Cardiac muscle cell (in vitro differentiated cells and primary cell): Measurements from ENCODE around the gene HMCN1. TPM values are rescaled to one million over a fixed set of nuclear protein-coding genes. Genes with fewer than 3 reads are reported as not detected.
A peak's percentile ranks its signal among the peaks of the same experiment; 100 is the strongest.
"Not testable (repeated sequence)": the region's sequence is repeated elsewhere in the genome, so short reads cannot be mapped to it uniquely, and the experiment has no call there.

ENCODE experiments used
- DNase-seq, 2 donors: peaks; one replicate each; pipeline versions ENCODE4 v3.0.0 to v3.0.0-alpha.2; 2010 to 2017; ENCODE audit warnings: low read depth in 1 of 2, low spot score in 1 of 2
- H3K27ac ChIP-seq: fragments of 200-600 bp; sonication (generic); 2 replicates; pipeline ENCODE4 v1.5.1; 2016
- H3K27me3 ChIP-seq: fragments of 200-600 bp; sonication (generic); 2 replicates; pipeline ENCODE4 v1.6.0; 2016; ENCODE audit warnings: control low read depth
- H3K36me3 ChIP-seq: fragments of 200-600 bp; sonication (generic); 2 replicates; pipeline ENCODE4 v1.5.1; 2016; ENCODE audit warnings: control low read depth
- H3K4me1 ChIP-seq: fragments of 200-600 bp; sonication (generic); 2 replicates; pipeline ENCODE4 v1.8.1; 2017; ENCODE audit warnings: low read depth, mild to moderate bottlenecking, mixed run types
- H3K4me3 ChIP-seq: fragments of 200-600 bp; sonication (generic); 2 replicates; pipeline ENCODE4 v1.5.1; 2016; ENCODE audit warnings: mild to moderate bottlenecking
- H3K9me3 ChIP-seq: fragments of 200-600 bp; sonication (generic); 2 replicates; pipeline ENCODE4 v1.5.1; 2017; ENCODE audit warnings: low read depth, mild to moderate bottlenecking, control low read depth
- polyA plus RNA-seq: library from polyadenylated mRNA; unstranded; fragments of >200 nt; fragmentation: Nextera tagmentation; extraction: Ambion mirVana; gene quantifications from 2 replicates; pipeline ENCODE4 v1.2.1, GENCODE V29; 2016
- total RNA-seq: library from RNA; depleted of rRNA; stranded (reverse); fragments of >200 nt; gene quantifications from 2 replicates; pipeline ENCODE4 v1.2.3, GENCODE V29; 2016
- TF ChIP-seq, protein P1 (sequence below): IDR thresholded peaks from 2 replicates; pipeline ENCODE4 v1.5.1; 2012; ENCODE audit warnings: low read depth, mild to moderate bottlenecking, low read length

HMCN1 gene
- total and polyA plus RNA-seq, 2 experiments from 2014 or later, result 4.9 to 28.5 TPM

DNA sequence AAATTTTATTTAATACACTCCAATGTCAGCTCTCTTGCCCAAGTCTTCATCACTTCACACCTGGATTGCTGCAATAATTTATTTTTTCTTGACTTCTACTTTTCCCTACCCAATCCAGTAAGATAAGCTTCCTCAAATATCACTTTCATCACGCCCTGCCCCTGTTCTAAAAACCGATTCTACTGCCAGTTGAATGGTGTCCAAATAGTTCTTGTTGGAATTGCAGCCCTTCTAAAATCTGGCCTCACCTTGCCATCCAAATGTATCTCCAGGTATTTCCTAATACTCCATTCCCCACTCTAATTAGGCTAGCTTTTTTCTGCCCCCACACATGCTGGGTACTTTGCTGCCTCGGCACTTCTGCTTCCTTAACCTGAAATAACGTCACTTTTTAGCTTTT lies 152.5 kb downstream of the HMCN1 start:
- H3K27ac ChIP-seq, result no peak overlapping the region
- no peaks in the 10 kb centered on the region for H3K27me3 ChIP-seq
- no peaks in the 10 kb centered on the region for H3K36me3 ChIP-seq
- TF ChIP-seq, protein P1, sequence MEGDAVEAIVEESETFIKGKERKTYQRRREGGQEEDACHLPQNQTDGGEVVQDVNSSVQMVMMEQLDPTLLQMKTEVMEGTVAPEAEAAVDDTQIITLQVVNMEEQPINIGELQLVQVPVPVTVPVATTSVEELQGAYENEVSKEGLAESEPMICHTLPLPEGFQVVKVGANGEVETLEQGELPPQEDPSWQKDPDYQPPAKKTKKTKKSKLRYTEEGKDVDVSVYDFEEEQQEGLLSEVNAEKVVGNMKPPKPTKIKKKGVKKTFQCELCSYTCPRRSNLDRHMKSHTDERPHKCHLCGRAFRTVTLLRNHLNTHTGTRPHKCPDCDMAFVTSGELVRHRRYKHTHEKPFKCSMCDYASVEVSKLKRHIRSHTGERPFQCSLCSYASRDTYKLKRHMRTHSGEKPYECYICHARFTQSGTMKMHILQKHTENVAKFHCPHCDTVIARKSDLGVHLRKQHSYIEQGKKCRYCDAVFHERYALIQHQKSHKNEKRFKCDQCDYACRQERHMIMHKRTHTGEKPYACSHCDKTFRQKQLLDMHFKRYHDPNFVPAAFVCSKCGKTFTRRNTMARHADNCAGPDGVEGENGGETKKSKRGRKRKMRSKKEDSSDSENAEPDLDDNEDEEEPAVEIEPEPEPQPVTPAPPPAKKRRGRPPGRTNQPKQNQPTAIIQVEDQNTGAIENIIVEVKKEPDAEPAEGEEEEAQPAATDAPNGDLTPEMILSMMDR, result no peak
- DNase-seq, result no peak
- no peaks in the 10 kb centered on the region for H3K4me1 ChIP-seq
- no peaks in the 10 kb centered on the region for H3K9me3 ChIP-seq
- H3K4me3 ChIP-seq, result no peak overlapping the region

DNA sequence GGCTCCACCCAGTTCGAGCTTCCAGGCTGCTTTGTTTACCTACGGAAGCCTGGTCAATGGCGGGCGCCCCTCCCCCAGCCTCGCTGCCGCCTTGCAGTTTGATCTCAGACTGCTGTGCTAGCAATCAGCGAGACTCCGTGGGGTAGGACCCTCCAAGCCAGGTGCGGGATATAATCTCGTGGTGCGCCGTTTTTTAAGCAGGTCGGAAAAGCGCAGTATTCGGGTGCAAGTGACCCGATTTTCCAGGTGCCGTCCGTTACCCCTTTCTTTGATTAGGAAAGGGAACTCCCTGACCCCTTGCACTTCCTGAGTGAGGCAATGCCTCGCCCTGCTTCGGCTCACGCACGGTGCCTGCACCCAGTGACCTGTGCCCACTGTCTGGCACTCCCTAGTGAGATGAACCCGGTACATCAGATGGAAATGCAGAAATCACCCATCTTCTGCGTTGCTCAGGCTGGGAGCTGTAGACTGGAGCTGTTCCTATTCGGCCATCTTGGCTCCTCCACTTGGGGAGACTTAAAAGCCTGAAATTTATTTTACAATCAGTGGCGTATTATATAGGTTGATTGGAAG lies 158.7 kb downstream of the HMCN1 start:
- not testable (repeated sequence) for H3K9me3 ChIP-seq, DNase-seq, H3K27me3 ChIP-seq, H3K27ac ChIP-seq, H3K36me3 ChIP-seq, H3K4me1 ChIP-seq, H3K4me3 ChIP-seq

DNA sequence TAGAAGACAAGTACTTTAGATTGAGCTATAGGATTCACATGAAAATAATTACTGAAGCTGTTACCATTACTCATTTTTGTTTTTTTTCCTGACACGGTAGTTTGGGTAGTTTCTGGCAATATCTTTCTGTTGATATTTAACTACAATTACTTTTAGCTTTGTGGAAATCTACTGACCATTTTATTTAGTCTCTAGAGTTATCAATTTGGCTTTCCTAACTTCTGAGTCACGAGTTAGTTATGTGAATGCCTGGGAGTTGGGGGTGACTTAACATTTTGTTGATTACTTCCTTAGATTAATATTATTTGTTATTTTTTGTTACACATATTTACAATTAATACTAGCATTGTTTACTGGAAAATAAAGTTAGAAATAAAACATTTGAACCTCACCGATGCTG lies 160.6 kb downstream of the HMCN1 start:
- Histone ChIP-seq H3K27me3 (no peaks in the 10 kb centered on the region), H3K4me3 (no peak overlapping the region), H3K36me3 (no peaks in the 10 kb centered on the region), H3K9me3 (no peaks in the 10 kb centered on the region), H3K27ac (no peak overlapping the region), H3K4me1 (no peaks in the 10 kb centered on the region)
- TF ChIP-seq, protein P1, result no peak
- peak in 1 of 2 donors; percentile 65 for DNase-seq

DNA sequence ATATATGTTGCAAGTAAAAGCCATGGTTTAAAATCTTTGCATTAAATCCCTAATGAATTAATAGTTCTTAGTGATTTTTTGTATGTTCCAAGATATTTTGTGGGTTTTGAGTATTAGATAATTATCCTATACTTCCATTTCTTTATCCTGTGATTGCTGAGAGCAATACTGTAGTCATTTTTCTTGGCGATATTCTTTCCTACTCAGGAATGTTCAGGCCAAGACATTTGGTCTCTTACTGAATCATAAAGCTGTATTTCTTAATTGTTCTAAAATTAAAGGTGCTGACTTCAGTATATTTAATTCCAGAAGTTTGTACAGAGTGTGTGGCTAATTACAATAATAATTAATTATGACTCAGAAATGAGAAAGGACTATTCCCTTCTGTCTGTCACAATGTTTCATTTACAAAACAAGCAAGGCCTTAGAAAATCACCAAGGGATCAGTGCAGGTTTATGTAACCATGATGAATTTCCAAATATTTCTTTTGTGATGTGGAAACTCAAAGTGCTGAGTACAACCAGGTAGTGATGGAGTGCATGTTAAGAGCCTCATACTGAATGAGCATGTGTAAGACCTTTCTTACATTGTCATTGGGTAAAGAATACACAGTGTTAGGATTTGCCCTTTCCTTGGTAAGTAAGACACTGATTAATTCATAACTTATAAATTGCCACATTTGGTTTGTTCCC lies 161.2 kb downstream of the HMCN1 start:
- no peaks in the 10 kb centered on the region for H3K36me3 ChIP-seq
- DNase-seq, result peak in 1 of 2 donors; percentile 35
- TF ChIP-seq, protein P1, result no peak
- H3K4me3 ChIP-seq, result no peak overlapping the region
- no peaks in the 10 kb centered on the region for H3K9me3 ChIP-seq
- H3K27me3 ChIP-seq, result no peaks in the 10 kb centered on the region
- no peak overlapping the region for H3K27ac ChIP-seq
- H3K4me1 ChIP-seq, result no peaks in the 10 kb centered on the region

DNA sequence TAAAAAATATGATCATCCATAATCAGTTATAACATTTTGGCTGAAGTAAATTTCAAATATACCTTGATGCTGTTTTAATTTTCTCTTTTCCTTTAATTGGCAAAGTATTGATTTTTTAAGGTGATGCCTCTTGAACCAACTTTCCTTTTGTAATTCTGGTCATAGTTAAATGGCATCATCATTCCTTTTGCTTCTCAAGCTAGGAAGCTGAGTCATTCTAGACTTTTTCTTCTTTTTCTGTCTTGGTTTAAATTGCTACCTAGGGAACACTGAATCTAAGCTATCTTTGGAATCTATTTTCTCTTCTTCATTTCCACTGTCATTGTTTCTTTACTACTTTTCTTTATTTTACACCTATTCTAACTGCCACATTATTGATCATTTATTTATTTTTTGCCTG lies 162.7 kb downstream of the HMCN1 start:
- no peaks in the 10 kb centered on the region for H3K27me3 ChIP-seq
- H3K9me3 ChIP-seq, result no peaks in the 10 kb centered on the region
- H3K4me3 ChIP-seq, result no peak overlapping the region
- H3K4me1 ChIP-seq, result no peaks in the 10 kb centered on the region
- H3K36me3 ChIP-seq, result no peaks in the 10 kb centered on the region
- TF ChIP-seq, protein P1, result no peak
- H3K27ac ChIP-seq, result no peak overlapping the region
- DNase-seq, result peak in 1 of 2 donors; percentile 15

DNA sequence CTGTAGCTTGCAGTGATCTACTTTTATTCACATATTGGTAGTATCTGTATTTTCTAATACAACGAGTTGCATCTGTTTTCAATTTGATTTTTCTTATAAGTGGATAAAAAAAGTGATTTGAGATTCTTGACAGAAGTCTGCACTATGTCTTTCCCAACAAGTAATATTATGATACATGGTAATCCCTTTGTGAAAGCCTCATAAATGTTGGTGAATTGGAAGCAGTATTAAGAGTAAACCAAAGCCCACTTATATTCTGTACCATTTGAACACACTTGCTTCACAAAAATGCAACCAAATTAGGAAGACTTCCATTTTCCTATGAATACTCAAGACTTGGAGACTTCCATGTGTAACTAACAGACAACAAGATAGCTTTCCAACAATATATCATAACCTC lies 172.0 kb downstream of the HMCN1 start:
- no peak overlapping the region for H3K27ac ChIP-seq
- no peaks in the 10 kb centered on the region for H3K27me3 ChIP-seq
- H3K9me3 ChIP-seq, result no peaks in the 10 kb centered on the region
- TF ChIP-seq, protein P1, result no peak
- H3K36me3 ChIP-seq, result no peaks in the 10 kb centered on the region
- H3K4me1 ChIP-seq, result no peaks in the 10 kb centered on the region
- DNase-seq, result no peak
- no peak overlapping the region for H3K4me3 ChIP-seq
